CD14-positive monocyte (primary cell): Measurements from ENCODE around the gene S100B. TPM values are rescaled to one million over a fixed set of nuclear protein-coding genes. Genes with fewer than 3 reads are reported as not detected.

Source experiments
- DNase-seq, 3 donors: peaks; one replicate each; pipeline ENCODE4 v3.0.0-alpha.2; 2011 to 2022
- H2AFZ ChIP-seq: 2 replicates; pipeline ENCODE4 v1.6.0; 2012; ENCODE audit warnings: mild to moderate bottlenecking, low read depth, low read length, inconsistent platforms; ENCODE audit not compliant: insufficient read depth, poor library complexity, severe bottlenecking
- H3K27ac ChIP-seq, 2 donors: 1 replicate in 1 of 2; 2 replicates in 1 of 2; pipeline ENCODE4 v1.5.1; 2012 to 2013; ENCODE audit warnings: low read length in 2 of 2, control low read depth in 1 of 2, inconsistent platforms in 1 of 2, low read depth in 1 of 2, mild to moderate bottlenecking in 1 of 2
- H3K27me3 ChIP-seq, 2 donors: one replicate each; pipeline versions ENCODE4 v1.6.0 to v1.6.1; 2011 to 2013; ENCODE audit warnings: low read length in 2 of 2; ENCODE audit not compliant: control insufficient read depth in 2 of 2, insufficient read depth in 2 of 2
- H3K36me3 ChIP-seq, 2 donors: replicated peaks in 1 of 2; 1 replicate in 1 of 2; 2 replicates in 1 of 2; pipeline versions ENCODE4 v1.5.1 to v1.6.1; 2012 to 2013; ENCODE audit warnings: low read length in 2 of 2, control low read depth in 1 of 2, inconsistent platforms in 1 of 2, mild to moderate bottlenecking in 1 of 2; ENCODE audit not compliant: insufficient read depth in 2 of 2, control insufficient read depth in 1 of 2
- H3K4me1 ChIP-seq, 2 donors: 1 replicate in 1 of 2; 2 replicates in 1 of 2; pipeline versions ENCODE4 v1.5.1 to v1.6.1; 2012 to 2013; ENCODE audit warnings: low read length in 2 of 2, control low read depth in 1 of 2, inconsistent platforms in 1 of 2, mild to moderate bottlenecking in 1 of 2, moderate library complexity in 1 of 2; ENCODE audit not compliant: insufficient read depth in 2 of 2, control insufficient read depth in 1 of 2
- H3K4me2 ChIP-seq: replicated peaks from 2 replicates; pipeline ENCODE3; 2012; ENCODE audit warnings: low read length, moderate library complexity, mild to moderate bottlenecking; ENCODE audit not compliant: poor library complexity, severe bottlenecking; ENCODE audit errors: extremely low read depth
- H3K4me3 ChIP-seq, 3 experiments: fragments of 200-600 bp in 1 of 3; sonication (generic) in 1 of 3; replicated peaks in 1 of 3; 1 replicate in 2 of 3; 2 replicates in 1 of 3; pipeline ENCODE4 v1.5.1; 2011 to 2013; ENCODE audit warnings: low read length in 3 of 3, mild to moderate bottlenecking in 3 of 3, control low read depth in 2 of 3, low read depth in 2 of 3, inconsistent platforms in 1 of 3, moderate library complexity in 1 of 3
- H3K79me2 ChIP-seq: 2 replicates; pipeline ENCODE4 v1.6.0; 2012; ENCODE audit warnings: mild to moderate bottlenecking, control low read depth, inconsistent platforms, low read length, moderate library complexity; ENCODE audit not compliant: insufficient read depth
- H3K9ac ChIP-seq: 2 replicates; pipeline ENCODE4 v1.6.0; 2017; ENCODE audit warnings: low read length, mild to moderate bottlenecking; ENCODE audit not compliant: insufficient read depth, poor library complexity, severe bottlenecking
- H3K9me3 ChIP-seq, 2 donors: replicated peaks in 1 of 2; 1 replicate in 1 of 2; 2 replicates in 1 of 2; pipeline versions ENCODE4 v1.5.1 to v1.6.1; 2012 to 2013; ENCODE audit warnings: low read length in 2 of 2, control low read depth in 1 of 2; ENCODE audit not compliant: control insufficient read depth in 1 of 2, insufficient read depth in 1 of 2
- H4K20me1 ChIP-seq: 2 replicates; pipeline ENCODE4 v1.6.0; 2012; ENCODE audit warnings: mild to moderate bottlenecking, low read length, control low read depth, moderate library complexity; ENCODE audit not compliant: insufficient read depth
- H3K27ac Mint-ChIP-seq, 7 donors: one replicate each; pipeline ENCODE4 v1.8.0; 2020; ENCODE audit warnings: mild to moderate bottlenecking in 7 of 7, mixed read lengths in 7 of 7, moderate library complexity in 6 of 7, inconsistent platforms in 2 of 7
- H3K27me3 Mint-ChIP-seq, 3 donors: one replicate each; pipeline ENCODE4 v1.8.0; 2021 to 2022; ENCODE audit warnings: low read depth in 3 of 3, mild to moderate bottlenecking in 3 of 3, mixed read lengths in 3 of 3, moderate library complexity in 3 of 3, inconsistent platforms in 1 of 3
- H3K36me3 Mint-ChIP-seq, 2 donors: one replicate each; pipeline ENCODE4 v1.8.0; 2020; ENCODE audit warnings: mixed read lengths in 2 of 2, inconsistent platforms in 1 of 2, mild to moderate bottlenecking in 1 of 2
- H3K4me1 Mint-ChIP-seq: one replicate; pipeline ENCODE4 v1.8.0; 2020; ENCODE audit warnings: mild to moderate bottlenecking, mixed read lengths
- H3K4me3 Mint-ChIP-seq, 2 donors: one replicate each; pipeline ENCODE4 v1.8.0; 2020; ENCODE audit warnings: mild to moderate bottlenecking in 2 of 2, mixed read lengths in 2 of 2, moderate library complexity in 1 of 2
- H3K9me3 Mint-ChIP-seq, 7 donors: one replicate each; pipeline ENCODE4 v1.8.0; 2020 to 2022; ENCODE audit warnings: mixed read lengths in 7 of 7, mild to moderate bottlenecking in 6 of 7, moderate library complexity in 6 of 7, inconsistent platforms in 2 of 7
- CTCF ChIP-seq: fragments of 200-600 bp; IDR thresholded peaks from one replicate; pipeline ENCODE4 v1.8.0; 2022; ENCODE audit warnings: antibody characterized with exemption, mild to moderate bottlenecking
- whole genome bisulfite sequencing: methylation state at CpG from one replicate; pipeline ENCODE4 v1.1.5; 2013; ENCODE audit warnings: missing lambda C conversion rate; ENCODE audit not compliant: insufficient coverage; 5-methylcytosine and 5-hydroxymethylcytosine counted together
- intact Hi-C, 2 donors: fragments of 100-400 bp; cut with micrococcal nuclease; formaldehyde crosslinking; loops; one replicate each; pipeline versions ENCODE4 v1.15.0 to v1.15.1; 2023
- polyA plus RNA-seq, 3 donors: library from polyadenylated mRNA; depleted of rRNA in 1 of 3; unstranded in 2 of 3; stranded (reverse) in 1 of 3; fragments of 300-500 nt in 2 of 3; fragments of >200 nt in 1 of 3; fragmentation: Illumina TruSeq in 2 of 3; gene quantifications; 1 replicate in 2 of 3; 2 replicates in 1 of 3; pipeline ENCODE4 v1.2.3, GENCODE V29; 2012 to 2021

Gene S100B
- polyA plus RNA-seq, 3 donors = 0.59 to 1.4 (median 0.67) TPM

DNA sequence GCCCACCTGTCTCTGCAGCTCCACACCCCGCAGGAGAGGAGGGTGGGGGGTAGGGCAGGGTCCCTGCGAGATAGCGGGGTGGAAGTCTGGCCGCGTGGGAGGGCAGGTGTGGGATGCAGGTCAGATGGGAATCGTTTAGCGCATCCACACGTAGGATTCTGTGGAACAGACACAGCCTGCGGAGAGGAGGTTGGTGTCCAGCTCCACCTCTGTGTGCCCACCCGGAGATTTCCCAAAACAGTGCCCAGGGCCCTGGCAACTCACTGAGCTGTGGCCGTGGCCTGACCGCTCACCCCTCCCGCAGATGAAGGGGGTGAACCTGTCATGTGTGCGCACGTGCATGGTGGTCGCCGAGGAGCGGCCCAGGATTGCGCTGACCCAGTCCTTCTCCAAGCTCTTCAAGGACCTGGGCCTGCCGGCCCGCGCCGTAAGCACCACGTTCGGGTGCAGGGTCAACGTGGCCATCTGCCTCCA is 46.9 kb downstream of the S100B start:
- no peak for TF ChIP-seq CTCF
- Histone ChIP-seq H3K27ac (peak overlapping the region in 1 of 2 donors; percentile 2), H3K4me2 (no peak overlapping the region), H3K27me3 (no peaks in the 10 kb centered on the region), H3K4me1 (peaks cover 4% of the 10 kb centered on the region in 2 donors), H3K9me3 (no peaks in the 10 kb centered on the region), H2AFZ (no peak overlapping the region), H3K9ac (peak overlapping the region; percentile 1), H4K20me1 (no peaks in the 10 kb centered on the region), H3K36me3 (peaks cover 77 to 92% of the 10 kb centered on the region in 2 donors), H3K79me2 (no peaks in the 10 kb centered on the region), H3K4me3 (no peak overlapping the region)
- H3K4me1 Mint-ChIP-seq = peaks cover 7% of the 10 kb centered on the region
- peaks cover 82 to 92% of the 10 kb centered on the region in 2 donors for H3K36me3 Mint-ChIP-seq
- H3K9me3 Mint-ChIP-seq = no peaks in the 10 kb centered on the region
- no peak for DNase-seq
- H3K27me3 Mint-ChIP-seq = peaks cover 0 to 4% (median 0%) of the 10 kb centered on the region in 3 donors
- H3K27ac Mint-ChIP-seq = peak overlapping the region in 1 of 7 donors; percentile 43
- over 99% methylated on average over 25 of the region's 26 CpGs for WGBS
- intact Hi-C loops = no loop called here
- H3K4me3 Mint-ChIP-seq = no peak overlapping the region

- TF ChIP-seq CTCF = no peak
- H3K27me3 Mint-ChIP-seq = peaks cover 0 to 4% (median 0%) of the 10 kb centered on the region in 3 donors
- Histone ChIP-seq H2AFZ (no peak overlapping the region), H3K4me1 (peaks cover 9% of the 10 kb centered on the region in 2 donors), H3K4me3 (no peak overlapping the region), H3K27ac (peak overlapping the region in 1 of 2 donors; percentile 2), H3K27me3 (no peaks in the 10 kb centered on the region), H3K4me2 (no peak overlapping the region), H3K9ac (peak overlapping the region; percentile 1), H3K79me2 (no peaks in the 10 kb centered on the region), H3K9me3 (no peaks in the 10 kb centered on the region), H4K20me1 (no peaks in the 10 kb centered on the region), H3K36me3 (peaks cover 73 to 87% of the 10 kb centered on the region in 2 donors)
- H3K27ac Mint-ChIP-seq = peak overlapping the region in 1 of 7 donors; percentile 54
- H3K4me3 Mint-ChIP-seq = no peak overlapping the region
- peaks cover 78 to 87% of the 10 kb centered on the region in 2 donors for H3K36me3 Mint-ChIP-seq
- H3K4me1 Mint-ChIP-seq = peaks cover 11% of the 10 kb centered on the region
- 96% methylated on average over 11 of the region's 14 CpGs for WGBS
- H3K9me3 Mint-ChIP-seq = no peaks in the 10 kb centered on the region
- intact Hi-C loops = no loop called here
- DNase-seq = no peak
These were observed 47.4 kb downstream of the S100B start for GRCh38 chr21:46557469-46557868.
